Activated CD4-positive, alpha-beta T cell treated with anti-CD3 and anti-CD28 coated beads, Interleukin-2, Interleukin-6, amounts not matched to agents 100 ng/mL and 50 ng/mL, durations not matched to agents 16 hours and 8 hours (primary cell): Measurements from ENCODE around the gene TMEM222.

Experiments
- DNase-seq: peaks from one replicate; pipeline ENCODE4 v3.0.0-alpha.2; 2020

The TMEM222 gene

DNA sequence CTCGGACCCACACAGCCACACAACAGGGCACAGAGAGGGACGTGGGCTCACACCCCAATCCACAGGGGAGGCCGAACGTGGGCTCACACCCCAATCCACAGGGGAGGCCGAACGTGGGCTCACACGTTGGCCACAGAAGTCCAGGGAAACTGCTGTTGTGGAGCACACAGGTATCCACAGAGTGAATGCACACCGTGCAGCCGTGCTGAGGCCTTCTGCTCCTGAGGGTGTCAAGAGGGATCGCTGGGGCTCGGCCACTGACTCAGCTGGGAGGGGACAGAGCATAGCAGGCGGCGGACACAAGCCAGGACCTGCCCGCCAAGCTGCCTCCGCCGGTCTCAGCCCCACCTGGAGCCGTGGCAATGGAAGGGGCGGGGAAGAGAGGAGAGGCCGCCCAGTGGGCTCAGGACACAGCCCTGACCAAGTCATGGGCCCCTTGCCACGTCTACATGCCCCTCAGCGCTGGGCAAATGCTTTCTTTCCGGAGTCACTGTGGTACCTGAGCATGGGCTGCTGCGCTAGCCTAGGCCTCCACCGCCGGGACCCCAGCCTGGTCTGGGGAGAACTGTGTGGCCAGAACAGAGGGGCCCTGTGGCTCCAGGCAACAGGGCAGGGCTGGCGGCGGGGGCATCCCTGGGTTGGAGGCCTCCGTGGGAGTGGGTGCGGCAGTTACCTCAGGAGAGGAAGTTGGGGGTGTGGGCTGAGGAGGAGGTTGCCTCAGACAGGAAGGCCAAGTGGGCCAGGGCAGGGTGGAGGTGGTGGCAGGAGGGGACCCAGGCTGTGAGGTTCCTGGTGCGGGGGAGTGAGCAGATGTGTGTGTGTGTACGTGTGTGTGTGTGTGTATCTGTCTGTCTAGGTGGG, 21.0 kb downstream of the TMEM222 start:
- DNase-seq = peak; percentile 81

DNA sequence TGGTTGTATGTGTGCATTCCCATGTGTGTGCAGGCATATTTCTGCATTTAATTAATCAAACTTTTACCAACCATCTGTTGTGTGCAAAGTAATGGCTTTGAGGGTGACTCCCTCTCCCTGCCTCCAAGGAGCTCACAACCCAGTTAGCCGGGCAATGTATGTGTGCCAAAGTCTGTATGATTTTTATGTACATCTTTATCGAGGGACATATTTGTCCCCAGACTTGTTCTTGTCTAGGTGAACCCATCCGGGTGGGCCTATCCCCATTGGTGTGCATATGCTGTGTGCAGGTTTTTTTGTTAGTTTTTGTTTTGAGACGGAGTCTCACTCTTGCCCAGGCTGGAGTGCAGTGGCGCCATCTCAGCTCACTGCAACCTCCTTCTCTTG, 21.7 kb downstream of the TMEM222 start:
- no peak for DNase-seq

DNA sequence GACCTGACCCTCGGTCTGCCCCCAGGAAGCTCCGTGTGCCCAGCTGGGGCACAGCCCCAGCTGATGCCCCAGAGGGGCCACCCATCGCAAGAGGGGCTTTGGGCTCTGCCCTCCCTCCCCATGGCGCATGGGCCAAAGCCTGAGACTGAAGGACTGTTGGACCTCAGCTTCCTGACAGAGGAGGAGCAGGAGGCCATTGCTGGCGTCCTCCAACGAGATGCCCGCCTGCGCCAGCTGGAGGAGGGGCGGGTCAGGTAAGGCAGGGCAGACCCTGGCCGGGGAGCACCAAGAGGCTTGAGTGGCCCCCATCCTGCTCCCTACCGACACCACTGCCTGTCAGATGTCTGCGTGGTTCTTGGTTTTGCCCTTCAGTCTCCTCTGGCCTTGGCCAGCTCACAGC, 23.3 kb downstream of the TMEM222 start:
- DNase-seq = no peak

DNA sequence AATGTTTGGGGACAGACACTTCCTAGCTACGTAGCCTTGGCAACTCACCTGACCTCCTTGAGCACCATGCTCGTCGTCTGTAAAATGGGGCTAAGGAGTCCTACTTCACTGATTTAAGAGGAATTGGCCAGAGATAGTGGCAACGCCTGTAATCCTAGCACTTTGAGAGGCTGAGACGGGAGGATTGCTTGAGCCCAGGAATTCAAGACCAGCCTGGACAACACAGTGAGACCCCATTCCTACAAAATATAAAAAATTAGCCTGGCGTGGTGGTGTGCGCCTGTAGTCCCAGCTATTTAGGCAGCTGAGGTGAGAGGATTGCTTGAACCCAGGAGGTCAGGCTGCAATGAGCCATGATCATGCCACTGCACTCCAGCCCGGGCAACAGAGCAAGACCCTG, 24.4 kb downstream of the TMEM222 start:
- no peak for DNase-seq

DNA sequence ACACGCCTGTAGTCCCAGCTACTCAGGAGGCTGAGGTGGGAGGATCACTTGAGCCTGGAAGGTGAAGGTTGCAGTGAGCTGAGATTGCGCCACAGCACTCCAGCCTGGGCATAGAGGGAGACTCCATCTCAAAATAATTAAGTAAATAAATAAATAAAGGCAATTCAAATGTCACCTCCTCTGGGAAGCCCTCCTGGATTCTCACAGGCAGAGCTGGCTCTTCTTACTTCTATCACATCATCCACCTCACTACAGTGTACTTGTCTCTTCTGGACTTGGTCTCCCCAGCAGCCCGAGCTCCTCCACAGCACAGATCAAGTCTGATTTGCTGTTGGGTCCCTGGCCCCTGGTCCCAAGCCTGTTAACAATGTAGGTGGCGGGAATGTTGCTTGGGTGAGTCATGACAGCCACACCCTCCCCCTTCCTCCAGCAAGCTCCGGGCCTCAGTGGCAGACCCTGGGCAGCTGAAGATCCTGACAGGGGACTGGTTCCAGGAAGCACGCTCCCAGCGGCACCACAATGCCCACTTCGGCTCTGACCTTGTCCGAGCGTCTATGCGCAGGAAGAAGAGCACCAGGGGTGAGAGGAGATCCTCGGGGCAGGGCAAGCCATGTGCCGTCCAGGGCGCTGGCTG, 25.1 kb downstream of the TMEM222 start:
- DNase-seq = no peak

DNA sequence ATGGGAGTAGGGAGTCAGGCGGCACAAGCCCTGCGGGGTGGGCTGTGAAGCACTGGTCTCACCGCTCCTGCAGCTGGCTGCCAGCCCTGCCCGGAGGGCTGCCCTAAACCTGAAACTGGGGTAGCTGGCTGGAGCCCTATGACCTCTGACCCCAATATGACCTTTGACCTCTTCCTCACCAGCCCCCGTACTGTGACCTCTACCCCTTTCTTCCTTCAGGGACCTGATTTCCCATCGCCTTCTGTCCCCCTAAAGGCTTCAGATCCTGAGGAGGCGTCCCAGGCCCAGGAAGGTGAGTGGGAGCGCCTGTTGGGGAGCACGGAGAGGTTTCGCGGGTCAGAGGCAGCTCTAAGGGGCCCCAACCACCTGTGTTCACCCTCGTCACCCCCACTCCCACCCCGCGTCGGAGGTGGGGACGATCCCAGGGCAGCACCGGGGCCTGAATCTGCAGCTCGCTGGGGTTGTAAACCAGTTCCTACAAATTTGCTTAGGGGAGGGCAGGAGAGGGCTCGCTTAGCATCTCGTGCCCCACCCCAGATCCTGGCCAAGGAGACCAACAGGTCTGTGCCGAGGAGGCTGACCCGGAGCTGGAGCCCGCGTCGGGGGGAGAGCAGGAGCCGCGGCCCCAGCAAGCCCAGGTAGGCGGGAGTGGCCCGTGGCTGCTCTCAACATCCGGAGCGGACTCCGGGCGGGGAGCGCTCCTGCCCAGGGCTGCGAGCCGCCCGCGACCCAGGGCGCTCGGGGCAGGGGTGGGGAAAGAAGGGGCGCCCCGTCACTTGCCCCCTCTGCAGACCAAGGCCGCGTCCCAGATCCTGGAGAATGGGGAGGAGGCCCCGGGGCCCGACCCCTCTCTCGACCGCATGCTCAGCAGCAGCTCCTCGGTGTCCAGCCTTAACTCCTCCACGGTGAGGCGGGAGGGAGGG, 27.2 kb downstream of the TMEM222 start:
- no peak for DNase-seq

DNA sequence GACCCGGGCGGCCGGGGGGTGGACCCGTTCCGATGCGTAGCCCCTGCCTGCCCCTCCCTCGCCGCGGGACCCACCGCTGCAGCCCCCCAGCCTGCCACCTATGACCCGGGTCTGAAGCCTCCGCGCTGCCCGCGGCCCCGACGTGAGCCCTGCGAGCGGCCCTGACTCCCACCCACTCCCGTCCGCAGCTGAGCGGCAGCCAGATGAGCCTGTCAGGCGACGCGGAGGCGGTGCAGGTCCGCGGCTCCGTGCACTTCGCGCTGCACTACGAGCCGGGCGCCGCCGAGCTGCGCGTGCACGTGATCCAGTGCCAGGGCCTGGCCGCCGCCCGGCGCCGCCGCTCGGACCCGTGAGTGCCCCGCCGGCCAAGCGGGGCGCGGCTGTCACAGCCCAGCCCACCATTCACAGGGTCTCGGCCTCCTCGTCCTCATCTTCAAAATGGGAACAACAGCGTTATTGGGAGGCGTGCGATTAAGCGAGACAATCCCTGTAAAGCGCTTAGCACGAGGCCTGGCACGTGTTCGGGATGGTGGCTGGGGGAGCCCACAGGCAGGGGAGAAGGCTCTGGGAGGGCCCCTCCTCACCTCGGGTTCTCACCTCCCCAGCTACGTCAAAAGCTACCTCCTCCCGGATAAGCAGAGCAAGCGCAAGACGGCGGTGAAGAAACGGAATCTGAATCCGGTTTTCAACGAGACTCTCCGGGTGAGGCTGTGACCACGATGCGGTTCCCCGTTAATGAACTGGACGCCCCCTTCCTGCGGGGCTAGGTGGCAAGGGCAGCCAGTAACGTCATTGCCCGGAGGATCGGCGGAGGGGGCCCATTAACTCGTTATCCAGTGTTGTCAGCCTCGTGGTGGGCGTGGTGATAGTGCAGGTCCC, 28.1 kb downstream of the TMEM222 start:
- DNase-seq = no peak

DNA sequence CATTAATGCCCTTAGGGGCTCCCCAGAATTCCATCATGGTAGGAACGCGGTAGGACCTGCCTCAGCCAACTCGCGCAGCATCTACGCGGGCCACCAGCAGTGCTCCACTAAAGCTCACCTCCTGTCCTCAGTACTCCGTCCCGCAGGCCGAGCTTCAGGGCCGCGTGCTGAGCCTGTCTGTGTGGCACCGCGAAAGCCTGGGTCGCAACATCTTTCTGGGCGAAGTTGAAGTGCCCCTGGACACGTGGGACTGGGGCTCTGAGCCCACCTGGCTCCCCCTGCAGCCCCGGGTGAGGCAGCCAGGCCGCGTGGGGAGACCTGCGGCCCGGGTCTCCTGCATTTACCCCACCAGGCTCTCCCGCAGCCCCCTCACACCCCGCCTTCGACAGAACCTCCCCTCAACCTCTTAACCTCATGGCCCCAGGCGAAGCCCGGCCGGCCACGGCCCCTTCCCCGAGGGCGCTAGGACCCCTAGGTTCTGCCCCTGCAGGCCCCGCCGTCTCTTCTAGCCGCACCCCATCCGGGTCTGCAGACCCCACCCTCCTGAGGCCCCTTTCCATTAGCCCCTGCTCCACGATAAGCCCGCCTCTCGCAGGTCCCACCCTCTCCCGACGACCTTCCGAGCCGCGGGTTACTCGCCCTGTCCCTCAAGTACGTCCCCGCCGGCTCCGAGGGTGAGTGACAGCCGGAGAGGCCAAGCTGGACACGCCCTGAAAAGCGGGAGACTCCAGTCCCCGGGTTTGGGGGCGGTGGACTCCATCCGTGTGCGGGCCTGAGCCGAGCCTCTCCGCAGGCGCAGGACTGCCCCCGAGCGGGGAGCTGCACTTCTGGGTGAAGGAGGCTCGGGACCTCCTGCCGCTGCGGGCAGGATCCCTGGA, 28.9 kb downstream of the TMEM222 start:
- DNase-seq = no peak

DNA sequence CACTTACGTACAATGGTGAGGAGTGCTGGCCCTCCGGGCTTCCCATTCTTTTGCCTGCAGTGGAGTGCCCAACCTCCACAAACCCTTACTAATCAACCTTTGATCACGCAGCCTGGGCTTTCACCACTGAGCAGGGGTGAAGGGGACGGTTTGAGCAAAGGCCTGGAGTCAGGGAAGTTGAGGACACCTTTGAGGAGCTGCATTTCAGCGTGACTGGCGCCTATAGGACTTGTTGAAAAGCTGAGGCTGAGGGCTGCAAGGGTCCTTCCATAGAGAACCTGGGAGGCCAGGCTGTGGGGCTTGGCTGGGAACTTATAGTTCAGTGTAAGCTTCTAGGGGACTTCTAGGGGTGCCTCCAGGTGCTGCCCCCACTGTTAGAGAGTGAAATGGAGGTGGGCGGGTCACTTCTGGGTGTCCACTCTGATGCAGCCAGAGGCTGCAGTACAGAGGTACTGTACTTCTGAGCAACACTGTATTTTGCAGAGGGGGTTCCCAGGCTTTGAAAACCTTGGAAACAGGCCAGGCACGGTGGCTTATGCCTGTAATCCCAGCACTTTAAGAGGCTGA, 29.7 kb downstream of the TMEM222 start:
- DNase-seq = no peak

DNA sequence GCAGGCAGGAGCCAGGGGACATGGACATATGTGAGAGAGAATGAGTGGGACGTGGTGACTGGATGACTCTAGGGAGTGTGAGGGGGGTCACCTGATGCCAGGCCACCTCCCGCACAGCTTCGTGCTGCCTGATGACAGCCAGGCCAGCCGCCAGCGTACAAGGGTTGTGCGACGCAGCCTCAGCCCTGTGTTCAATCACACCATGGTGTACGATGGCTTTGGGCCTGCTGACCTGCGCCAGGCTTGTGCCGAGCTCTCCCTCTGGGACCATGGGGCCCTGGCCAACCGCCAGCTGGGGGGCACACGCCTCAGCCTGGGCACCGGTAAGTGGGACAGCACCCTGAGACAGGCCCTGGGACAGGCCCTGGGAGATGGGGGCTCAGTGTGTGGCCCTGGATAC, 31.2 kb downstream of the TMEM222 start:
- no peak for DNase-seq

DNA sequence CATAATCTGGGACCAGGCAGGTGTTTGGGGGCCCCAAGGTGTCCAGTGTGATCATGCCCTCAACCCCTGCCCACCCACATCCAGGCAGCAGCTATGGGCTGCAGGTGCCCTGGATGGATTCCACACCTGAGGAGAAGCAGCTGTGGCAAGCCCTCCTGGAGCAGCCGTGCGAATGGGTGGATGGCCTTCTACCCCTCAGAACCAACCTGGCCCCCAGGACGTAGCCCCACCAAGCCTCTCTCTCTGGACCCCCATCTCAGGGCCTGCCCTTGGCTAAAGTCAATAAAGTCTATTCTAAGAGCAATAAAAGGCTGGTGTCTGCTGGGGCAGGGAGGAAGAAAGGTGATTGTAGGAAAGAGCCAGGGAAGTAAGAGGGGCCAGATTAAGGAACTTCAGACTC, 31.7 kb downstream of the TMEM222 start:
- DNase-seq = no peak

DNA sequence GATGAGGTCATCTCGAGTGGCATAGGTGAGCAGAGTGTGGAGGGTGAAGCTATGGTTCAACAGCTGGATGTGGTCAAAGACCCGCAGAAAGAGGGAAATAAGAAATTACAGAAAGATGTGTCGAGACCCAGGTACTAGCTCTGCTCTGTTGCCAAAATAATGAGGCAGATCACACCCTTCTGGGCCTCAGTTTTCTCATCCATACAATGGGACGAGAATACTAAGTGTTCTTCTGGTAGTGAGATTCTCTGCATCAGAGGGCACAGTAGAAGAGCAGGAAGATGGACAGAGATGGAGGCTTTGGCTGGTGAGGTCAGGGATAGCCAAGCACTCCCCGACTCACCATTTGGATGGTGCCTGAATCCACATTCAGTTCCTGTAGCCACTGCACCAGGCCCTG, 33.7 kb downstream of the TMEM222 start:
- no peak for DNase-seq

DNA sequence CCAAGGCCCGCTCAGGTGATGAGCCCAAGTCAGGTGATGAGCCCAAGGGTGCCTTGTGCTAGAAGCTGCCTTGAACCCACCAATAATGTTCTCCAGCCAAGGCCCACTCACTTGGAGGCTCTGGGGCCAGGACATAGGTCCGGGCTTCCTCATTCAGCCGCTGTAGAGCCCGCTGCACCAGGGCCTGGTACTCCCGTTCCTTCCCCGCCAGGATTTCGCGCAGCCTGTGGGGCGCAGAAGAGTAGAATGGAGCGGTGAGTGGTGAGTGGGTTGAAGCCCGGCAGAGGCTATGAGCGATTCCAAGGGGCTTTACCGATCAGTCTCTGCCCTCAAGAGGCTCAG, 34.3 kb downstream of the TMEM222 start:
- DNase-seq = no peak

DNA sequence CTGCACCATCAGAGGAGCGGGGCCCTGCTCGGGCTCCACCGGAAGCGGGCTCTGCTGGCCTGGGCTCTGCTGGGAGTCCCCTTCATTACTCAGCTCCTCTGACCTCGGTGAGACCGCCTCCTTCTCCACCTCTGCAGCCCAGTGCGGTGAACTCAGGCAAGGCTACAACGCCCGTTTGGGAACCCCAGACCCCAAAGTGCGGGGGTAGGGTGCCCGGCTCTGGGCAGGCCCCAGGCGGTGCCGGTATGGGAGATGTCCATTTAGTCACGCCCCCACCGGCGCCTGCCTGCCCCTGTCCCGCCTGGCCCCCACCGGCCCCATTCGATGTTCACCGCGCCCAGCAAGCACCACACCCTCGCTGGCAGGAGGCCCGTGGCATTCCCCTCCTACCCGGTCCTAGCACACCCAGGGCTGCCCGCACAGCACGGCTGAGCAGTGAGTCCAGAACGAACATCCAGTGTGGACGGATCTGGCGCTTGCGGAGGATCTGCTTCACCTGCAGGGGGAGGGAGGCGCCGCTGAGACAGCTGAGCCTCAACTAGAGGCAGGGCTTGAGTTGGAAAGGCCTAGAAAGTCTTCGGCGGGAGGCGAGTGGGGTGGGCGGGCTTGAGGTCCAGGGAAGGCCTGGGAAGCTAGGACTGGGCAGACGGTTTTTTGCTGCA, 34.8 kb downstream of the TMEM222 start:
- peak; percentile 56 for DNase-seq

DNA sequence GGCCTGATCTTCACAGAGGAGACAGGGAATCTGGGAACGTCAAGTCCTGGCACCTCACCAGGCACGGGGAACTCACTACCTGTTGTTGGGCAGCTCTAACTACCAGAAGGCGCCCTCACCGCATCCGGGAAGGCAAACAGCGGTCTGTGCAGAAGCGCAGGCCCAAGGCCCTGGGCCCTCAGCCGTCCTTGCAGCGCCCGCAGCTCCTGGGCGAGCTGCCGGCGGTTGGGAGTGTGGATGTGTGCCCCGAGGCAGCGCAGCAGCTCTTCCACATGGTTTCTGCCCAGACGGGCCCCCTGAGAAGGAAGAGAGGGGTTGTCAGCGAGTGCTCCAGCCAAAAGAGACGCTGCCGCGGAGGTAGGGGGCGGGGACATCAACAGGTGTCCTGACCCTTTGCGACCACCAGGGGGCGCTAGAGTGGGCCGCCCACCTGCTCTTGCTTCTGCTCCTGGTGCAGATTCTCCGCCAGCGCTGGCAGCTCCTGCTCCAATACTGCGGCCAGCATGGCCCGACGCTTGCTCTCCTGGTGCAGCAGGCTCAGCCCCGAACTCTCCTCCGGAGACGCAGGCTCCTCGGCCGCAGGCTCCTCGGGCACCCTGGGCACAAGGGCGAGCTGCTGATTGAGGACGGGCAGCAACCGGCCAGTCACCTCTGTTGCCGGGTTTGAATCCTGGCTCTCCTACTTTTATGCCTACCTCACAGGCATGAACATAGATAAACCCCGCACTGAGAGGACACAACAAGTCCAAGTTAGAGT, 35.5 kb downstream of the TMEM222 start:
- peak; percentile 86 for DNase-seq

DNA sequence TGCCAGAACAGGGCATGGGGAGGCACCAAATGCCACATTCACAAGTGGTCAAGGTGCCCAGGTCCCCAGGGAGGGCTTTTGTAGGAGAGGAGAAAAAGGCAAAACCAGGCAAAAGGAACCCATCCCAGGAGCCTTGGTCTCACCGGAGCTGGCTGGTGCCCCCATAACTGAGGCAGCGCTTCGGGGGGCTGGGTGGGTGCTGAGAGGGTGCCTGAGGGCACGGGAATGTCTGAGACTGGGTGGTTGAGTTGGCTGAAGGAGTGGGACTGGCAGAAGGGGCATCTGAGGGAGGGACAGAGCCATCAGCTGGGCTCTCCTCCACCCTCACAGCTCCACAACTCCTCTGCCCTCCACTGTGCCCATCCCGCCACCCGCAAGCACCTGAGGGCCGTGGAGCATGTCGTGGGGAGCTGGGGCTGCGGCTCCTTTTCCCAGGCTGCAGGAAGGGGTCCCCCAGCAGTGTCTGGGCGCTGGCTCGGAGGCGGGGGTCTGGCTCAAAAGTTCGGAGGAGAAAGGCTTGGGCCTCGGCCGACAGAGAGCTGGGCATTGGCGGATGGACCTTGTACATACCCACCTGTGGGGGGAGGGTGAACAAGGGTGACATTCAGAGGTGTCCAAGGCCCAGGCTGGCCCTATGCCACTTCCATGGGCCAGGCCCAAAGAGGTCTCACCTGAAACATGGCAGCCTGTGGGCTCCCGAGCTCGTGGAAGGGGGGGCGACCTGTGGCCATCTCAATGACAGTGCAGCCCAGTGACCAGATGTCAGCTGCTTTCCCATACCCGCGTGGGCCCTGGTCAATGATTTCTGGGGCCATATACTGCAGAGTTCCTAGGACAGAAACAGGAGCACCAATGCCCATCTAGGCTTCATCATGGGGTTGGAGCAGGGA, 36.3 kb downstream of the TMEM222 start:
- no peak for DNase-seq

DNA sequence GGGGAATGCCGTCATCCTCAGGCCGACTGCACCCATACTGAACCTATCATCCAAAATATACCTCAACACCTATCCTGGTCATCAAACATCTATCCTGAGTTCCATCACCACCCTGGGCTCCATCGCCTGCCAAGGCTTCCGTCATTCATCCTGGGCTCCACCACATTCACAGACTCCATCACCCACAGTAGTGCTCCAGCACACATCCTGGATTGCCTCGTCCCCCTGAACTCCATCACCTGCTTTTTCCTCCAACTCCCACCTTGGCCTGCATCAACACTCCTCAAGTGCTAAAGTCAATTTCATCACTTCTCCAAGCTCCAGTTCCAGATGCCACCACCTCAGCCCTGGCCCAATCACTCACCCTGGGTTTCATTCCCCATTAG, 37.0 kb downstream of the TMEM222 start:
- no peak for DNase-seq

DNA sequence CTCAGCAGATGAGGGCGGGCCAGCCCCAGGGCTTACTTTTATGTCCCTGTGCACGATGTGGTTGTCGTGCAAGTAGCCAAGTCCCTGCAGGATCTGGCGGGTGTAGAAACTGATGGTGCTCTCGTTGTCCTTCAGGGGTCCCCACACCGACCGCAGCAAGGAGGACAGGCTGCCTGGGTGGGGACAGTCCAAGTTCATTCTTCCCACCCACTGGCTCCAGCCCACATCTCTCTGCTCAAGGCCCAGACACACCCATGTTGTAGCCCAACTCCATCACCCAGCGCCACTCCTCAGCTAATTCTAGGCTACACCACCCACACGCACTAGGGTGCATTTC, 37.8 kb downstream of the TMEM222 start:
- no peak for DNase-seq
